HG03280 (cell line): Measurements from ENCODE around the gene ROCK2.

Experiments used
- ATAC-seq: cut with Tn5 transposase; IDR thresholded peaks from one replicate; pipeline ENCODE4 v1.9.1; 2021; ENCODE audit warnings: mild to moderate bottlenecking, moderate library complexity; ENCODE audit not compliant: unreplicated experiment

ROCK2 gene

GRCh38 chr2:11132036-11132671 is 212.3 kb downstream of the ROCK2 start:
- no peak for ATAC-seq

- ATAC-seq, result no peak
Measured at GRCh38 chr2:11131166-11131920, 213.1 kb downstream of the ROCK2 start.
